Measurements from ENCODE around the gene DNAH5. TPM values are rescaled to one million over a fixed set of nuclear protein-coding genes. Genes with fewer than 3 reads are reported as not detected.

The DNAH5 gene
- total and polyA plus RNA-seq, 2 of the 8 experiments (the other 6 are each of a cell fraction or from before 2014, with no cell fraction given): 0.30 to 0.73 TPM

DNA sequence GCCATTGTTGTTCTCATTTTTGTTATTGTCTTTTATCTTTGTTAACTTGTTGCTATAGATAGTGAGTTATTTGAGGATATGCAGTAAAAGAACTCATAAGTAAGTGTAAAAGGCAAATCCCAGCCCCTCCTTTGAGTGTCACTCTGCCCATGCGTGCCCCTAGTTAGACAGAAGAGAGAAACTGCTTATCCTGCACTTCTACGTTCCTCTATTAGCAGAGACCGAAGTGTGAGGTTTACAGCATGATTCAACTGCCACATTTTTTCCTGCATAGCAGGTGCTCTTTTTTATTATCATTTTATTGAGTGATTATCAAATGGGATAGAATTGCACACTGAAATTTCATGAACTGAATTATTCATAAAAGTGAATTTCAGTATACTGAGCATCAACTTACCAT lies 12.0 kb upstream of the DNAH5 start:
- H3K27me3 ChIP-seq (replicated peaks in 1 of 4; ENCODE audit: control insufficient read depth in 3 of 4, extremely low read depth in 1 of 4, insufficient read depth in 3 of 4, low read length in 3 of 4): no peaks in the 10 kb centered on the region
- no peaks in the 10 kb centered on the region for H3K36me3 ChIP-seq (ENCODE audit: control insufficient read depth in 2 of 4, insufficient read depth in 4 of 4, low read length in 3 of 4)
- H3K4me2 ChIP-seq (ENCODE audit: insufficient read depth in 1 of 2, low read depth in 2 of 2, low read length in 2 of 2): no peak overlapping the region
- no peak overlapping the region for H3K9ac ChIP-seq (replicated peaks in 1 of 4; ENCODE audit: extremely low read depth in 1 of 4, low read depth in 3 of 4, low read length in 3 of 4)
- ChIA-PET CTCF (ENCODE audit: partially characterized antibody) (interaction anchor here (0.6 to 1.5 kb wide), 11 partner anchors 8 to 478 kb away, joined by 3 to 7 read pairs (median 3); partner anchors contain the start of gene DNAH5), POLR2A (ENCODE audit: partially characterized antibody) (no interaction called here)
- H2BK120ac ChIP-seq (replicated peaks; ENCODE audit: low read depth, low read length): no peak overlapping the region
- no peaks in the 10 kb centered on the region for H3K79me1 ChIP-seq (ENCODE audit: low read depth, low read length)
- no peak overlapping the region for H2BK12ac ChIP-seq (ENCODE audit: low read depth, low read length)
- H4K20me1 ChIP-seq (replicated peaks in 1 of 2; ENCODE audit: control insufficient read depth in 1 of 2, insufficient read depth in 2 of 2, low read length in 2 of 2): no peaks in the 10 kb centered on the region
- no peak overlapping the region for H3K56ac ChIP-seq (replicated peaks; ENCODE audit: insufficient read length, low read depth, low read length)
- H3K4me1 ChIP-seq (replicated peaks in 1 of 4; ENCODE audit: control insufficient read depth in 3 of 4, insufficient read depth in 4 of 4, low read length in 3 of 4): no peaks in the 10 kb centered on the region
- no peak overlapping the region for H4K5ac ChIP-seq (ENCODE audit: insufficient read length, low read depth, low read length)
- no peaks in the 10 kb centered on the region for H3K79me2 ChIP-seq (ENCODE audit: control insufficient read depth in 1 of 2, insufficient read depth in 2 of 2, low read length in 2 of 2)
- DNase-seq (ENCODE audit: low read depth in 1 of 2, low spot score in 2 of 2) (no peak), FAIRE-seq (no peak)
- no peak overlapping the region for H2BK15ac ChIP-seq (ENCODE audit: low read length)
- H2BK5ac ChIP-seq (ENCODE audit: low read depth, low read length): no peak overlapping the region
- H3K23ac ChIP-seq (ENCODE audit: insufficient read length): no peak overlapping the region
- H3K27ac ChIP-seq (ENCODE audit: low read depth, low read length): no peak overlapping the region
- H3K18ac ChIP-seq (ENCODE audit: extremely low read depth, low read length): no peak overlapping the region
- WGBS, 2 experiments (ENCODE audit: extremely low coverage in 1 of 2, insufficient coverage in 1 of 2, insufficient read length in 1 of 2, insufficient replicate concordance in 2 of 2, low coverage in 1 of 2, low lambda C conversion rate in 2 of 2, missing lambda C conversion rate in 1 of 2): 91% methylated on average over 3 of the region's 3 CpGs; no CpG with 5 or more reads in 1 of the 2 experiments
- no peak overlapping the region for H3K4me3 ChIP-seq (ENCODE audit: extremely low read depth in 1 of 4, insufficient read depth in 2 of 4, low read depth in 3 of 4, low read length in 4 of 4)
- no peaks in the 10 kb centered on the region for H3K9me3 ChIP-seq (ENCODE audit: insufficient read depth in 2 of 2, low read depth in 1 of 2, low read length in 1 of 2)
- H3K4ac ChIP-seq (replicated peaks; ENCODE audit: insufficient read length, low read depth, low read length): no peak overlapping the region
- H4K91ac ChIP-seq (replicated peaks; ENCODE audit: insufficient read length, low read length): no peak overlapping the region
- H3K23me2 ChIP-seq (ENCODE audit: low read depth, low read length): no peaks in the 10 kb centered on the region; the same call in 1 of the 2 replicates
- no peak overlapping the region for H2AK5ac ChIP-seq (ENCODE audit: low read depth, low read length)
- no peak overlapping the region for H4K8ac ChIP-seq (ENCODE audit: extremely low read depth, insufficient read depth, low read length)
- no peak overlapping the region for H2AFZ ChIP-seq (ENCODE audit: low read length)
- no peak overlapping the region for H3K14ac ChIP-seq (ENCODE audit: insufficient read length)
- H2BK20ac ChIP-seq (ENCODE audit: low read length): no peak overlapping the region
- TF ChIP-seq HDAC6 (IDR thresholded peaks at IDR 0.05; ENCODE audit: low read depth, low read length): no peak
- TF ChIP-seq TCF12 (IDR thresholded peaks at IDR 0.05; ENCODE audit: low read depth, low read length): no peak
- no peak for TF ChIP-seq TAF7 (optimal IDR thresholded peaks at IDR 0.05; ENCODE audit: borderline replicate concordance, low read depth, low read length)
- no peak for TF ChIP-seq GTF2F1 (IDR thresholded peaks at IDR 0.05; ENCODE audit: borderline replicate concordance, low read depth, low read length)
- TF ChIP-seq ASH2L (IDR thresholded peaks at IDR 0.05; ENCODE audit: low read length): no peak
- TF ChIP-seq KDM1A (IDR thresholded peaks at IDR 0.05; ENCODE audit: borderline replicate concordance, low read length): no peak
- no peak for TF ChIP-seq RBBP5 (IDR thresholded peaks at IDR 0.05; ENCODE audit: borderline replicate concordance, low read depth, low read length)
- TF ChIP-seq SIX5 (IDR thresholded peaks at IDR 0.05; ENCODE audit: low read depth, low read length): no peak
- no peak for TF ChIP-seq TBP (IDR thresholded peaks at IDR 0.05; ENCODE audit: low read depth, low read length)
- TF ChIP-seq, protein P1, sequence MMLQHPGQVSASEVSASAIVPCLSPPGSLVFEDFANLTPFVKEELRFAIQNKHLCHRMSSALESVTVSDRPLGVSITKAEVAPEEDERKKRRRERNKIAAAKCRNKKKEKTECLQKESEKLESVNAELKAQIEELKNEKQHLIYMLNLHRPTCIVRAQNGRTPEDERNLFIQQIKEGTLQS (IDR thresholded peaks at IDR 0.05; ENCODE audit: insufficient read depth, low read depth, low read length): no peak
- TF ChIP-seq, protein P2, sequence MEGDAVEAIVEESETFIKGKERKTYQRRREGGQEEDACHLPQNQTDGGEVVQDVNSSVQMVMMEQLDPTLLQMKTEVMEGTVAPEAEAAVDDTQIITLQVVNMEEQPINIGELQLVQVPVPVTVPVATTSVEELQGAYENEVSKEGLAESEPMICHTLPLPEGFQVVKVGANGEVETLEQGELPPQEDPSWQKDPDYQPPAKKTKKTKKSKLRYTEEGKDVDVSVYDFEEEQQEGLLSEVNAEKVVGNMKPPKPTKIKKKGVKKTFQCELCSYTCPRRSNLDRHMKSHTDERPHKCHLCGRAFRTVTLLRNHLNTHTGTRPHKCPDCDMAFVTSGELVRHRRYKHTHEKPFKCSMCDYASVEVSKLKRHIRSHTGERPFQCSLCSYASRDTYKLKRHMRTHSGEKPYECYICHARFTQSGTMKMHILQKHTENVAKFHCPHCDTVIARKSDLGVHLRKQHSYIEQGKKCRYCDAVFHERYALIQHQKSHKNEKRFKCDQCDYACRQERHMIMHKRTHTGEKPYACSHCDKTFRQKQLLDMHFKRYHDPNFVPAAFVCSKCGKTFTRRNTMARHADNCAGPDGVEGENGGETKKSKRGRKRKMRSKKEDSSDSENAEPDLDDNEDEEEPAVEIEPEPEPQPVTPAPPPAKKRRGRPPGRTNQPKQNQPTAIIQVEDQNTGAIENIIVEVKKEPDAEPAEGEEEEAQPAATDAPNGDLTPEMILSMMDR (IDR thresholded peaks at IDR 0.05; ENCODE audit: control extremely low read depth in 1 of 3, insufficient read depth in 1 of 3, low read depth in 1 of 3, low read length in 3 of 3): no peak

All from H1 (cell line).